Measurements from ENCODE around the gene PRRX1.

PRRX1 gene

DNA sequence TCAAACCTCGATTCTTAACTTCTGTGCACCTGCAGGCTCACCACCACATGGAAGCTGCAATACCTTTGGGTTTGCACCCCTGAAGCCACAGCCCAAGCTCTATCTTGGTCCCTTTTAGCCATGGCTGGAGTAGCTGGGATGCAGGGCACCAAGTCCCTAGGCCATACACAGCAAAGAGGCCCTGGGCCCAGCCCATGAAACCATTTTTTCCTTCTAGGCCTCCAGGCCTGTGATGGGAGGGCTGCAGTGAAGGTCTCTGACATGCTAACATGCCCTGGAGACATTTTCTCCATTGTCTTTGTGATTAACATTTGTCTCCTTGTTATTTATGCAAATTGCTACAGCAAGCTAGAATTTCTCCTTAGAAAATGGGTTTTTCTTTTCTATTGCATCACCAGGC is 79.2 kb downstream of the PRRX1 start:
- no peak overlapping the region for H3K4me3 ChIP-seq (ENCODE audit: low read length)
- no peak for DNase-seq (ENCODE audit: low read depth)
- TF ChIP-seq, protein P1, sequence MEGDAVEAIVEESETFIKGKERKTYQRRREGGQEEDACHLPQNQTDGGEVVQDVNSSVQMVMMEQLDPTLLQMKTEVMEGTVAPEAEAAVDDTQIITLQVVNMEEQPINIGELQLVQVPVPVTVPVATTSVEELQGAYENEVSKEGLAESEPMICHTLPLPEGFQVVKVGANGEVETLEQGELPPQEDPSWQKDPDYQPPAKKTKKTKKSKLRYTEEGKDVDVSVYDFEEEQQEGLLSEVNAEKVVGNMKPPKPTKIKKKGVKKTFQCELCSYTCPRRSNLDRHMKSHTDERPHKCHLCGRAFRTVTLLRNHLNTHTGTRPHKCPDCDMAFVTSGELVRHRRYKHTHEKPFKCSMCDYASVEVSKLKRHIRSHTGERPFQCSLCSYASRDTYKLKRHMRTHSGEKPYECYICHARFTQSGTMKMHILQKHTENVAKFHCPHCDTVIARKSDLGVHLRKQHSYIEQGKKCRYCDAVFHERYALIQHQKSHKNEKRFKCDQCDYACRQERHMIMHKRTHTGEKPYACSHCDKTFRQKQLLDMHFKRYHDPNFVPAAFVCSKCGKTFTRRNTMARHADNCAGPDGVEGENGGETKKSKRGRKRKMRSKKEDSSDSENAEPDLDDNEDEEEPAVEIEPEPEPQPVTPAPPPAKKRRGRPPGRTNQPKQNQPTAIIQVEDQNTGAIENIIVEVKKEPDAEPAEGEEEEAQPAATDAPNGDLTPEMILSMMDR (conservative IDR thresholded peaks at IDR 0.05; ENCODE audit: low read length): no peak

- DNase-seq (ENCODE audit: low read depth): no peak
- TF ChIP-seq, protein P1 (conservative IDR thresholded peaks at IDR 0.05; ENCODE audit: low read length): no peak
- no peak overlapping the region for H3K4me3 ChIP-seq (ENCODE audit: low read length)
Observed at GRCh38 chr1:170749549-170749948, 85.6 kb downstream of the PRRX1 start.

- DNase-seq (ENCODE audit: low read depth): no peak
- H3K4me3 ChIP-seq (ENCODE audit: low read length): no peak overlapping the region
- TF ChIP-seq, protein P1 (conservative IDR thresholded peaks at IDR 0.05; ENCODE audit: low read length): no peak
Observed at GRCh38 chr1:170749959-170750358, 86.0 kb downstream of the PRRX1 start.

DNA sequence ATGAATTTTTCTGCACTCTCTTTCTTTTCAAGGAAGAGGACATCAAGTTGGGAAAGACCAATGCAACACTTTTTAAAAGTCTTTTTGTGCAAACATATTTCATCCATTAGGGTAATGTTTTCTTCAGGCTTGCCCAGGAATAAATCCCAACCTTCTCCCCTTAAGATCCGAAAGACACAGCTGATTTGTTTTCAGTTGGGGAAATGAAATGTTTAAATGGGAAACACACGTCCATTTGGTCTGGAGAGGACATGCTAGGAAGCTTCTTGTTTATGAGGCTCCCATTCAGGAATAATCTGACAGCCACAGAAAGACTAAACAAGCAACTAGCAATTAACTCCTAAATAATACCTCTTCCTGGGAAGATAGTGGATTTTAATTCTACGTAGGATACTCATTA is 91.9 kb downstream of the PRRX1 start:
- DNase-seq (ENCODE audit: low read depth): no peak
- H3K4me3 ChIP-seq (ENCODE audit: low read length): no peak overlapping the region
- TF ChIP-seq, protein P1 (conservative IDR thresholded peaks at IDR 0.05; ENCODE audit: low read length): no peak

- no peak overlapping the region for H3K4me3 ChIP-seq (ENCODE audit: low read length)
- TF ChIP-seq, protein P1 (conservative IDR thresholded peaks at IDR 0.05; ENCODE audit: low read length): no peak
- no peak for DNase-seq (ENCODE audit: low read depth)
Observed at GRCh38 chr1:170758992-170759391, 95.1 kb downstream of the PRRX1 start.

- TF ChIP-seq, protein P1 (conservative IDR thresholded peaks at IDR 0.05; ENCODE audit: low read length): no peak
- no peak overlapping the region for H3K4me3 ChIP-seq (ENCODE audit: low read length)
- DNase-seq (ENCODE audit: low read depth): no peak
Observed at GRCh38 chr1:170765279-170765678, 101.3 kb downstream of the PRRX1 start.

DNA sequence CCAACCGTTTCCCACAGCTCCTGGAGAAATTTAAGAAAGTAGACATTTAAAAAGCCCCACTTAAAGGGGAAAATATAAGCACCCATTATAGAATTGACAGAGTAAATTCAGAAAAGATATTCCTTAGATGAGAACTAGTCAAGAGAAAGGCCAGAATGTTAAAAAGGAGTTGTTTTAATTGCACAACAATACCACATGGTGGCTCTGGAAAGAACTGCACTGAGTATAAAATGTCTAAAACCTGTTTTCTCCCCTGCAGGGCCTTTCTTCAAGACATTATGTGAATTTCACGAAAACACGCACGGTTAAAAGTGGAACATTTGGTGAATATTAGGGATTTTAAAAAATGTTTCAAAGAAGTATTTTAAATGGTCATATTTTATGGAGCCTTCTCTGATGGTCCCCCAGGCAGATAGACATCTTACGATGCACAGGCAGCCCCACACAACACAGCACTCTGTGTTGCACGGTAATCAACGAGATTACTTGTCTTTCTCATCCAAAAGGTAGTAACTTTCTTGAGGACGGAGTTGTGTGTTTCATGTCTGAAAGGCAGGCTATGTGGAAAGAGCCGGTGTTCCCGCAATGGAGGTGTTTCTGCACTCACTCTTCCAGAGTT is 101.9 kb downstream of the PRRX1 start:
- peak; percentile 64 for DNase-seq (ENCODE audit: low read depth)
- no peak overlapping the region for H3K4me3 ChIP-seq (ENCODE audit: low read length)
- TF ChIP-seq, protein P1 (conservative IDR thresholded peaks at IDR 0.05; ENCODE audit: low read length): peak; percentile 76
